Gastrocnemius medialis (tissue), 4 donors: ENCODE measurements around the gene FARS2. TPM values are rescaled to one million over a fixed set of nuclear protein-coding genes. Genes with fewer than 3 reads are reported as not detected.

Experiments
- ATAC-seq, 2 donors: fragments of 150-250 bp; one replicate each; pipeline ENCODE4 v1.9.1; 2016
- DNase-seq, 2 donors: peaks; one replicate each; pipeline ENCODE4 v3.0.0-alpha.2; 2019
- H3K27ac ChIP-seq, 4 donors: fragments of 200-600 bp; sonication (generic); 1 replicate in 1 of 4; 2 replicates in 3 of 4; pipeline ENCODE4 v1.5.1; 2016 to 2018; ENCODE audit warnings: mild to moderate bottlenecking in 2 of 4, moderate library complexity in 1 of 4
- H3K27me3 ChIP-seq, 3 donors: fragments of 200-600 bp; sonication (generic) in 2 of 3; 1 replicate in 1 of 3; 2 replicates in 2 of 3; pipeline versions ENCODE4 v1.5.1 to v1.6.0; 2016 to 2019; ENCODE audit warnings: mild to moderate bottlenecking in 1 of 3, moderate library complexity in 1 of 3
- H3K36me3 ChIP-seq, 2 donors: fragments of 200-600 bp; sonication (generic) in 1 of 2; one replicate each; pipeline ENCODE4 v1.5.1; 2017 to 2018
- H3K4me1 ChIP-seq, 2 donors: fragments of 200-600 bp; sonication (generic) in 1 of 2; one replicate each; pipeline ENCODE4 v1.5.1; 2016 to 2017; ENCODE audit warnings: mild to moderate bottlenecking in 2 of 2
- H3K4me3 ChIP-seq, 4 donors: fragments of 200-600 bp; sonication (generic) in 3 of 4; 1 replicate in 1 of 4; 2 replicates in 3 of 4; pipeline ENCODE4 v1.5.1; 2016 to 2019; ENCODE audit warnings: mild to moderate bottlenecking in 2 of 4
- H3K9me3 ChIP-seq, 3 donors: fragments of 200-600 bp; sonication (generic) in 2 of 3; 1 replicate in 1 of 3; 2 replicates in 2 of 3; pipeline ENCODE4 v1.5.1; 2016 to 2019
- POLR2A ChIP-seq, 2 donors: fragments of 450-650 bp; IDR thresholded peaks; one replicate each; pipeline ENCODE4 v1.6.1; 2017; ENCODE audit warnings: antibody characterized with exemption in 2 of 2, mild to moderate bottlenecking in 2 of 2, moderate library complexity in 2 of 2
- in situ Hi-C, 4 donors: fragments of 200-750 bp; cut with MboI; loops; one replicate each; pipeline versions ENCODE4 v1.15.0 to v1.8.0; 2017; ENCODE audit warnings: low sequenced_read_pairs in 4 of 4
- intact Hi-C: fragments of 100-400 bp; cut with DNase I; formaldehyde crosslinking; loops from one replicate; pipeline ENCODE4 v1.15.1; 2023; ENCODE audit warnings: low total_unique reads
- total RNA-seq, 4 donors: library from RNA; depleted of rRNA; stranded (reverse); fragments of >200 nt; gene quantifications; one replicate each; pipeline versions ENCODE4 v1.1.0 to v1.2.3, GENCODE V29; 2016
- TF ChIP-seq, protein P1 (sequence below), 5 experiments: fragments of 450-650 bp in 3 of 5; fragments of 200-600 bp in 2 of 5; sonication (generic) in 2 of 5; IDR thresholded peaks in 4 of 5; conservative IDR thresholded peaks in 1 of 5; 1 replicate in 4 of 5; 2 replicates in 1 of 5; pipeline ENCODE4 v1.5.1; 2016 to 2019; ENCODE audit warnings: antibody characterized with exemption in 5 of 5, mild to moderate bottlenecking in 3 of 5, moderate library complexity in 3 of 5

Gene FARS2
- total RNA-seq, 4 donors from 2014 or later: 13.6 to 24.0 (median 15.8) TPM

DNA sequence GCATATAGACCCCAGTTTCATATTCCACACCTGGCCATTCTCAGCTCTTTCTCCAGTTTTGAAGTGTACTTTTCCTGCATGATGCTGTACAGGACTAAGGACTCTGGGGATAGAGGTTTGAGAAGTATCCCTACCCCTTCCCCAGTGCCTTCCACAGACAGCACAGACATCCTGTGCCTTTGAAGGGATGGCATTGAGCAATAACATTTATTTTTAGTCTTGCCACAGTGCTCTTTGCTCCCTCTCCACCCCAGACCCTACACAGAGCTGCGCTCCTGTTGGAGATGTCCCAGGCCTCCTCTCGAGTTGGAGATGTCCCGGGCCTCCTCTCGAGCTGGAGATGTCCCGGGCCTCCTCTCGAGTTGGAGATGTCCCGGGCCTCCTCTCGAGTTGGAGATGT lies 275.8 kb downstream of the FARS2 start:
- no peak for ATAC-seq
- H3K9me3 ChIP-seq: no peaks in the 10 kb centered on the region
- intact Hi-C loops (no loop called here), in situ Hi-C loops (no loop called here)
- H3K4me1 ChIP-seq: no peaks in the 10 kb centered on the region
- no peak overlapping the region for H3K27ac ChIP-seq
- H3K4me3 ChIP-seq: no peak overlapping the region
- H3K27me3 ChIP-seq: no peaks in the 10 kb centered on the region
- no peak for DNase-seq
- no peaks in the 10 kb centered on the region for H3K36me3 ChIP-seq
- TF ChIP-seq, protein P1, sequence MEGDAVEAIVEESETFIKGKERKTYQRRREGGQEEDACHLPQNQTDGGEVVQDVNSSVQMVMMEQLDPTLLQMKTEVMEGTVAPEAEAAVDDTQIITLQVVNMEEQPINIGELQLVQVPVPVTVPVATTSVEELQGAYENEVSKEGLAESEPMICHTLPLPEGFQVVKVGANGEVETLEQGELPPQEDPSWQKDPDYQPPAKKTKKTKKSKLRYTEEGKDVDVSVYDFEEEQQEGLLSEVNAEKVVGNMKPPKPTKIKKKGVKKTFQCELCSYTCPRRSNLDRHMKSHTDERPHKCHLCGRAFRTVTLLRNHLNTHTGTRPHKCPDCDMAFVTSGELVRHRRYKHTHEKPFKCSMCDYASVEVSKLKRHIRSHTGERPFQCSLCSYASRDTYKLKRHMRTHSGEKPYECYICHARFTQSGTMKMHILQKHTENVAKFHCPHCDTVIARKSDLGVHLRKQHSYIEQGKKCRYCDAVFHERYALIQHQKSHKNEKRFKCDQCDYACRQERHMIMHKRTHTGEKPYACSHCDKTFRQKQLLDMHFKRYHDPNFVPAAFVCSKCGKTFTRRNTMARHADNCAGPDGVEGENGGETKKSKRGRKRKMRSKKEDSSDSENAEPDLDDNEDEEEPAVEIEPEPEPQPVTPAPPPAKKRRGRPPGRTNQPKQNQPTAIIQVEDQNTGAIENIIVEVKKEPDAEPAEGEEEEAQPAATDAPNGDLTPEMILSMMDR (IDR thresholded peaks at IDR 0.05 in 4 of 5, conservative IDR thresholded peaks at IDR 0.05 in 1 of 5): no peak
- TF ChIP-seq POLR2A (IDR thresholded peaks at IDR 0.05): no peak

DNA sequence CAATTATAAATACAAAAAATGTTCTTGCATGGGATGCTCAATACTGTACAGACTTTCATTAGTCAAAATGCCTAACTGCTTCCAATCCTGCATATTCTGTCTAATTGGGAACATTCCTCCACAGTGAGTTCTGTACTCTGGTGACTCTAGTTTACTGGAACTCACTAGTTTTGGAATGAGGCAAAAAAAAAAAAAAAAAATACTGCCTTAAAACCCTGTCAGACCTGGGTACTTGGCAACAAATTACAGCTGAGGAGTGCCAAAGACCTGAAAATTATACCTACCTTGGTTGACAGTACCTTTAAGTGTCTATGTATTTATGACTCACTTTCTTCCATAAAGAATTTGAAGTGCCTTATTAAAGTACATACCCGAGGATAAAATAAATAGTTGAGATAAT lies 276.7 kb downstream of the FARS2 start:
- Histone ChIP-seq H3K36me3 (no peaks in the 10 kb centered on the region), H3K27ac (no peak overlapping the region), H3K27me3 (no peaks in the 10 kb centered on the region), H3K4me3 (no peak overlapping the region), H3K4me1 (no peaks in the 10 kb centered on the region), H3K9me3 (no peaks in the 10 kb centered on the region)
- ATAC-seq (no peak), DNase-seq (no peak)
- intact Hi-C loops: no loop called here
- TF ChIP-seq, protein P1 (IDR thresholded peaks at IDR 0.05 in 4 of 5, conservative IDR thresholded peaks at IDR 0.05 in 1 of 5): no peak
- TF ChIP-seq POLR2A (IDR thresholded peaks at IDR 0.05): no peak
- in situ Hi-C loops: no loop called here

DNA sequence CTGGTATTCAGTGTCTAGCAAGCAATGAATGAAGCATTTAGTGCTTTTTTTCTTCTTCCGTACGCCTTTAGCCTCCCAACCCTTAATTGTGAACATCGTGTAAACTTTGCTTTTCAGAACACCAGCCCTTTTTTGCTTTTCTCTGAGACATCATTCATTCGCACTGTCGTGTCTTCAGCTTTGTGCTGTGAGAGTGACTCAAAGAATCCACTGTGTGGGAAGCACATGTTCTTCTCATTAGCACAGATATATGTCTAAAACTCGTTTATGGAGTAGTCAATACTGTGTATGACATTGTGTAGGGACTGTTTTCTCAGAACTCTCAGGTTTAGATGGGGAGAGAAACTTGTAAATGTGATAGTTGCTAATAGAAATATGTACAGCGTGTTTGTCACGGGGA lies 279.1 kb downstream of the FARS2 start:
- no peak overlapping the region for H3K27ac ChIP-seq
- no peak for DNase-seq
- no peaks in the 10 kb centered on the region for H3K9me3 ChIP-seq
- H3K4me1 ChIP-seq: no peaks in the 10 kb centered on the region
- no peaks in the 10 kb centered on the region for H3K36me3 ChIP-seq
- intact Hi-C loops: no loop called here
- TF ChIP-seq, protein P1 (IDR thresholded peaks at IDR 0.05 in 4 of 5, conservative IDR thresholded peaks at IDR 0.05 in 1 of 5): no peak
- no peak for TF ChIP-seq POLR2A (IDR thresholded peaks at IDR 0.05)
- H3K27me3 ChIP-seq: no peaks in the 10 kb centered on the region
- in situ Hi-C loops: no loop called here
- no peak overlapping the region for H3K4me3 ChIP-seq
- no peak for ATAC-seq

DNA sequence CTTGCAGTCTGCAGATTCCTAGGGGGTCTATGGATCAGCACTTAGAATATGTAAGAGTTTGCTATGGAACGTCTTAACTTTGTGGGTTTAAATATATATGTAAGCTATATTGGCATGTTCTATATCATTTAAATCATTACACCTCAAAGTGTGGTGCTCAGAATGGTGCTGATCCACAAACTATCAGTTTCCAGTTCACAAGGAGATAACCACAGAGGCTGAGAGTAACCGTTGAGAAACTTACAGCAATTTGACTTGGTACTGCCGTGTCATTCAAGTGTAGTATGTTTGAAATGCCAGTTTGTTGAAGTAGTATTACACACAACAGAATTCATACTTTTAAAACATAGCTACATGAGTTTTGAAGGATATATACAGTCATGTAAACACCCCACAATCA lies 279.7 kb downstream of the FARS2 start:
- H3K9me3 ChIP-seq: no peaks in the 10 kb centered on the region
- no peaks in the 10 kb centered on the region for H3K4me1 ChIP-seq
- intact Hi-C loops (no loop called here), in situ Hi-C loops (no loop called here)
- DNase-seq (no peak), ATAC-seq (no peak)
- no peaks in the 10 kb centered on the region for H3K27me3 ChIP-seq
- no peak overlapping the region for H3K27ac ChIP-seq
- TF ChIP-seq, protein P1 (IDR thresholded peaks at IDR 0.05 in 4 of 5, conservative IDR thresholded peaks at IDR 0.05 in 1 of 5): no peak
- no peak for TF ChIP-seq POLR2A (IDR thresholded peaks at IDR 0.05)
- no peaks in the 10 kb centered on the region for H3K36me3 ChIP-seq
- no peak overlapping the region for H3K4me3 ChIP-seq

DNA sequence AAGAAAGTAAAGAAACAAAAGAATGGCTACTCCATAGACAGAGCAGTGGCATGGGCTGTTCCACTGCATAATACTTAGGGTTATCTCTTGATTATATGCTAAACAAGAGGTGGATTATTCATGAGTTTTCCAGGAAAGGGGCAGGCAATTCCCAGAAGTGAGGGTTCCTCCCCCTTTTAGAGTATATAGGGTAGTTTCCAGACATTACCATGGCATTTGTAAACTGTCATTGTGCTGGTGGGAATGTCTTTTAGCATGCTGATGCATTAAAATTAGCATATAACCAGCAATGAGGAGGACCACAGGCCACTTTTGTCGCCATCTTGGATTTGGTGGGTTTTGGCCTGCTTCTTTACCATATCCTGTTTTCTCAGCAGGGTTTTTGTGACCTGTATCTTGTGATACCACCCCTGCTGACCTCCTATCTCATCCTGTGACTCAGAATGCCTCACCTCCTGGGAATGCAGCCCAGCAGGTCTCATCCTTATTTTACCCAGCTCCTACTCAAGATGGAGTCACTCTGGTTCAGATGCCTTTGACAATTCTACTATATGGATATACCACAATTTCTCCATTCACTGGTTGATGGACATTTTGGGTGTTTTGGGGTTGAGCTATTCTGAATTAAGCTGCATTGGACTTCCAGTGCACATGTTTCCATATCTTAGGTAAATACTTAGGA lies 280.6 kb downstream of the FARS2 start:
- H3K4me3 ChIP-seq: no peak overlapping the region
- H3K27me3 ChIP-seq: no peaks in the 10 kb centered on the region
- H3K9me3 ChIP-seq: no peaks in the 10 kb centered on the region
- H3K36me3 ChIP-seq: no peaks in the 10 kb centered on the region
- intact Hi-C loops (no loop called here), in situ Hi-C loops (no loop called here)
- DNase-seq (no peak), ATAC-seq (no peak)
- TF ChIP-seq, protein P1 (IDR thresholded peaks at IDR 0.05 in 4 of 5, conservative IDR thresholded peaks at IDR 0.05 in 1 of 5): no peak
- no peak for TF ChIP-seq POLR2A (IDR thresholded peaks at IDR 0.05)
- H3K4me1 ChIP-seq: no peaks in the 10 kb centered on the region
- H3K27ac ChIP-seq: no peak overlapping the region
